Thymus (tissue), 11 donors: ENCODE results near the gene SLC16A10. TPM values are rescaled to one million over a fixed set of nuclear protein-coding genes. Genes with fewer than 3 reads are reported as not detected.

ENCODE experiments used
- DNase-seq, 9 donors: peaks; one replicate each; pipeline ENCODE4 v3.0.0-alpha.2; 2013; ENCODE audit warnings: low spot score in 9 of 9, low read depth in 6 of 9, missing footprints in 1 of 9
- H3K27ac ChIP-seq, 2 donors: one replicate each; pipeline ENCODE4 v1.5.1; 2013; ENCODE audit warnings: control low read depth in 1 of 2, low read depth in 1 of 2, low read length in 1 of 2, mild to moderate bottlenecking in 1 of 2, moderate library complexity in 1 of 2
- H3K27me3 ChIP-seq, 2 donors: one replicate each; pipeline ENCODE4 v1.5.1; 2013; ENCODE audit warnings: low read length in 1 of 2; ENCODE audit not compliant: control insufficient read depth in 2 of 2, insufficient read depth in 1 of 2
- H3K36me3 ChIP-seq, 2 donors: one replicate each; pipeline ENCODE4 v1.5.1; 2013; ENCODE audit warnings: low read length in 1 of 2, mild to moderate bottlenecking in 1 of 2, moderate library complexity in 1 of 2; ENCODE audit not compliant: control insufficient read depth in 2 of 2, insufficient read depth in 2 of 2
- H3K4me1 ChIP-seq, 2 donors: one replicate each; pipeline ENCODE4 v1.5.1; 2013; ENCODE audit warnings: low read length in 2 of 2; ENCODE audit not compliant: control insufficient read depth in 2 of 2, insufficient read depth in 2 of 2
- H3K4me3 ChIP-seq, 2 donors: one replicate each; pipeline ENCODE4 v1.5.1; 2013; ENCODE audit warnings: low read length in 2 of 2, control low read depth in 1 of 2, mild to moderate bottlenecking in 1 of 2
- H3K9me3 ChIP-seq, 2 donors: one replicate each; pipeline ENCODE4 v1.5.1; 2013; ENCODE audit warnings: low read length in 1 of 2, mild to moderate bottlenecking in 1 of 2; ENCODE audit not compliant: control insufficient read depth in 2 of 2, insufficient read depth in 1 of 2
- WGBS: extraction: QIAGEN DNeasy Blood & Tissue Kit; methylation state at CpG from one replicate; pipeline ENCODE4 v1.1.7; 2013; 5-methylcytosine and 5-hydroxymethylcytosine counted together
- polyA plus RNA-seq: library from polyadenylated mRNA; stranded (reverse); fragments of 200-250 nt; gene quantifications from one replicate; pipeline ENCODE4 v1.2.3, GENCODE V29; 2013
- total RNA-seq: library from RNA; stranded (reverse); fragments of 120-200 nt; gene quantifications from one replicate; pipeline ENCODE4 v1.2.4, GENCODE V29; 2013
- donor health status: healthy.

SLC16A10 gene
- total and polyA plus RNA-seq, 2 donors: 15.0 to 20.0 TPM

GRCh38 chr6:111162504-111162903 is 75.2 kb downstream of the SLC16A10 start:
- Histone ChIP-seq H3K27ac (no peak overlapping the region), H3K4me3 (no peak overlapping the region), H3K9me3 (peaks cover 1 to 23% of the 10 kb centered on the region in 2 donors), H3K4me1 (no peaks in the 10 kb centered on the region), H3K27me3 (no peaks in the 10 kb centered on the region), H3K36me3 (peaks cover 2 to 4% of the 10 kb centered on the region in 2 donors)
- DNase-seq: peak in 1 of 9 donors; percentile 12

GRCh38 chr6:111171577-111172400 is 84.5 kb downstream of the SLC16A10 start:
- H3K4me1 ChIP-seq: peaks cover 4 to 8% of the 10 kb centered on the region in 2 donors
- H3K27ac ChIP-seq: no peak overlapping the region
- H3K27me3 ChIP-seq: no peaks in the 10 kb centered on the region
- DNase-seq: no peak
- no peaks in the 10 kb centered on the region for H3K36me3 ChIP-seq
- H3K9me3 ChIP-seq: no peaks in the 10 kb centered on the region
- H3K4me3 ChIP-seq: no peak overlapping the region
- WGBS: 92% methylated on average over 6 of the region's 6 CpGs

GRCh38 chr6:111172563-111172962 is 85.3 kb downstream of the SLC16A10 start:
- Histone ChIP-seq H3K9me3 (no peaks in the 10 kb centered on the region), H3K27ac (no peak overlapping the region), H3K36me3 (peaks cover 5 to 6% of the 10 kb centered on the region in 2 donors), H3K4me3 (no peak overlapping the region), H3K4me1 (peaks cover 4 to 8% of the 10 kb centered on the region in 2 donors), H3K27me3 (no peaks in the 10 kb centered on the region)
- WGBS: 99% methylated on average over 4 of the region's 4 CpGs
- no peak for DNase-seq

- Histone ChIP-seq H3K4me3 (no peak overlapping the region), H3K27me3 (no peaks in the 10 kb centered on the region), H3K4me1 (peaks cover 4 to 8% of the 10 kb centered on the region in 2 donors), H3K27ac (no peak overlapping the region), H3K36me3 (peaks cover 6 to 10% of the 10 kb centered on the region in 2 donors), H3K9me3 (no peaks in the 10 kb centered on the region)
- 93% methylated on average over 2 of the region's 2 CpGs for WGBS
- DNase-seq: no peak
Measured at GRCh38 chr6:111173341-111173740, 86.0 kb downstream of the SLC16A10 start.

GRCh38 chr6:111173946-111174345 is 86.6 kb downstream of the SLC16A10 start:
- Histone ChIP-seq H3K27ac (no peak overlapping the region), H3K36me3 (peaks cover 6 to 10% of the 10 kb centered on the region in 2 donors), H3K27me3 (no peaks in the 10 kb centered on the region), H3K4me3 (no peak overlapping the region), H3K4me1 (peaks cover 4 to 8% of the 10 kb centered on the region in 2 donors), H3K9me3 (no peaks in the 10 kb centered on the region)
- 37% methylated on average over 3 of the region's 3 CpGs for WGBS
- DNase-seq: peak in 1 of 9 donors; percentile 30

- Histone ChIP-seq H3K36me3 (peaks cover 7 to 12% of the 10 kb centered on the region in 2 donors), H3K4me1 (peaks cover 4 to 8% of the 10 kb centered on the region in 2 donors), H3K27me3 (no peaks in the 10 kb centered on the region), H3K27ac (no peak overlapping the region), H3K9me3 (no peaks in the 10 kb centered on the region), H3K4me3 (no peak overlapping the region)
- 69% methylated on average over 2 of the region's 2 CpGs for WGBS
- no peak for DNase-seq
Measured at GRCh38 chr6:111175109-111175508, 87.8 kb downstream of the SLC16A10 start.

- DNase-seq: no peak
- H3K9me3 ChIP-seq: no peaks in the 10 kb centered on the region
- H3K27ac ChIP-seq: no peak overlapping the region
- H3K4me1 ChIP-seq: peaks cover 4 to 8% of the 10 kb centered on the region in 2 donors
- WGBS: 99% methylated on average over 2 of the region's 2 CpGs
- H3K27me3 ChIP-seq: no peaks in the 10 kb centered on the region
- peaks cover 11 to 12% of the 10 kb centered on the region in 2 donors for H3K36me3 ChIP-seq
- H3K4me3 ChIP-seq: no peak overlapping the region
Measured at GRCh38 chr6:111176038-111176759, 88.9 kb downstream of the SLC16A10 start.

- DNase-seq: no peak
- no peak overlapping the region for H3K27ac ChIP-seq
- peaks cover 11 to 12% of the 10 kb centered on the region in 2 donors for H3K36me3 ChIP-seq
- WGBS: over 99% methylated on average over 2 of the region's 2 CpGs
- H3K9me3 ChIP-seq: no peaks in the 10 kb centered on the region
- H3K4me1 ChIP-seq: peaks cover 4 to 8% of the 10 kb centered on the region in 2 donors
- no peaks in the 10 kb centered on the region for H3K27me3 ChIP-seq
- H3K4me3 ChIP-seq: no peak overlapping the region
Measured at GRCh38 chr6:111176760-111177099, 89.4 kb downstream of the SLC16A10 start.

- DNase-seq: no peak
- no peaks in the 10 kb centered on the region for H3K9me3 ChIP-seq
- H3K4me3 ChIP-seq: no peak overlapping the region
- peaks cover 11 to 12% of the 10 kb centered on the region in 2 donors for H3K36me3 ChIP-seq
- 96% methylated on average over 6 of the region's 6 CpGs for WGBS
- H3K27me3 ChIP-seq: no peaks in the 10 kb centered on the region
- no peak overlapping the region for H3K27ac ChIP-seq
- peaks cover 4 to 8% of the 10 kb centered on the region in 2 donors for H3K4me1 ChIP-seq
Measured at GRCh38 chr6:111177131-111177530, 89.8 kb downstream of the SLC16A10 start.
